Head of caudate nucleus (tissue), 42 donors: ENCODE results near the gene CPED1.

Experiments
- DNase-seq, 42 donors: peaks; one replicate each; pipeline versions ENCODE4 v3.0.0 to v3.0.0-alpha.2; 2020 to 2021; ENCODE audit warnings: mixed read lengths in 7 of 42
- intact Hi-C: fragments of 100-400 bp; cut with DNase I; formaldehyde crosslinking; loops from one replicate; pipeline ENCODE4 v1.15.0; 2022

CPED1 gene

GRCh38 chr7:121334376-121334775, 345.9 kb downstream of the CPED1 start:
- intact Hi-C loops: no loop called here
- DNase-seq: no peak

DNA sequence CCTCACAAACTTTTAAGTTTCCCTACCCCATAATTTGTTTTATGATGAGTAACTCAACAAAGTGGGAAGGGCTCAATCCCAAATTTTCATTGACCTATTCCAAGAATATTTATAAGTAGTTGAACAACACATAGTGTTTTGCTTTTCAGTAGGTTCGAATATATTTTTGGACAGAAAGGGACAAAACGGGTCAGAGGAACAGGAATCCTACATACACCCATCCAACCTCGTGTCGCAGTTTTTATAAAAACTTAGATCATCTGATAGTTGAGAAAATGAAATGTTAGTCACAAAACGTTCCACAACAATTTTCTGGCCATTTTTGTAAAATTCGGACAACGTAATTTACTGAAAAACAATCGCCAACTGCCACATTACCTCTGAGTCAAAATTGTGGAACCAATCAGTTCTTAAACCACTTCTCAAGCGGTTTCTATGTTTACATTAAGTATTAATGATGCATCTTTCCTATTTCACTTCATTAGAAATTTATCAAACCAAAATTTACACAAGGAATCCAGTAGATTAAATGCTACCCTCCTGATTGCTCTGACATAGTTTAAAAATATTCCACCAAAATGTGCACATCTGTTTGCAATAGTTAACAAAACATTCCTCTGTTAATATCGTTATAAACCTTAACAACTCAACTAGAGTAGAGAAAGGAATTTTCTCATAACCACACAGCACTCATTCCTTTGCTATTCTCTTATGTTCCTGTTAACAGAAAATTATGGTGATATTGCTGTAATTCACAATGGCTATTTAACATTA, 346.6 kb downstream of the CPED1 start:
- intact Hi-C loops: no loop called here
- no peak for DNase-seq

DNA sequence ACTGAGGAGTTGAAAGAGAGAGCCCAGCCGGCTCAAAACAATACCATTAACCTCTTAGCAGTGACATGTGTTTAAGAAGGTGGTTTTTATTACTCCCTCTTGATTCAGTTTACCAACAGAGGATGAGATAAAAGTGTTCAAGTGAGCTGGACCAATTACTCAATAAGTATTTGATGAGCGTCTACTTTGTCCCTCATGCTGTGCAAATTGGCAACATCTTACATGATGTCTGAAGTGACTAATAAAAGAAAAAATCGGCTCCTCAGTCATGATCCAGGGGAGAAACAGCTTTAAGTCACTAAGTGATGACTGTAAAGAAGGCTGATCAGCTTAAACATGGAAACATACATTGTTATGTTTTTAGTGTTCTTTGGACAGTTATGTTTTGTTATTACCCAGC, 348.1 kb downstream of the CPED1 start:
- no peak for DNase-seq
- intact Hi-C loops: no loop called here

GRCh38 chr7:121337398-121337797, 348.9 kb downstream of the CPED1 start:
- intact Hi-C loops: no loop called here
- DNase-seq: peak in 1 of 42 donors; percentile 53

- no peak for DNase-seq
- intact Hi-C loops: no loop called here
Measured at GRCh38 chr7:121339082-121339481, 350.6 kb downstream of the CPED1 start.

GRCh38 chr7:121341933-121342332, 353.4 kb downstream of the CPED1 start:
- intact Hi-C loops: no loop called here
- DNase-seq: no peak

- intact Hi-C loops: no loop called here
- DNase-seq: no peak
Measured at GRCh38 chr7:121342631-121343030, 354.1 kb downstream of the CPED1 start.

DNA sequence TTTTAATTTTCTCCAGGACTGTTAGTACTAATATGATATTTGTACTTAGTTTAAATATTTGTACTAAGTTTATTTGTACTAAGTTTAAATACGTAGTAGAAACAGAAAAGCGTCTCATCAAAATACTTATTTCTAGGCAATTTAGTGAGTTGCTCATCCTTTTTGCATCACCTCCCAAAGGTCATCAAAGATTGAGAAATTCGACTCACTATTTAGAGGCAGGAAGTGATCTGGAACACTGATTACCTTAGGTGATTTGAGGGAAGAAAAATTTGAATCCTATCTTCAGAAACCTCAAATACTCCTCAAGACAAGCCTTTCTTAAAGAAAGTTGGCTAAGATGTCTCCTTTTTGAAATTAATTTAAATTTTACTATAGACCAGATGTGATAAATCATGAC, 354.8 kb downstream of the CPED1 start:
- intact Hi-C loops: no loop called here
- no peak for DNase-seq

GRCh38 chr7:121344093-121344492, 355.6 kb downstream of the CPED1 start:
- intact Hi-C loops: no loop called here
- DNase-seq: no peak

DNA sequence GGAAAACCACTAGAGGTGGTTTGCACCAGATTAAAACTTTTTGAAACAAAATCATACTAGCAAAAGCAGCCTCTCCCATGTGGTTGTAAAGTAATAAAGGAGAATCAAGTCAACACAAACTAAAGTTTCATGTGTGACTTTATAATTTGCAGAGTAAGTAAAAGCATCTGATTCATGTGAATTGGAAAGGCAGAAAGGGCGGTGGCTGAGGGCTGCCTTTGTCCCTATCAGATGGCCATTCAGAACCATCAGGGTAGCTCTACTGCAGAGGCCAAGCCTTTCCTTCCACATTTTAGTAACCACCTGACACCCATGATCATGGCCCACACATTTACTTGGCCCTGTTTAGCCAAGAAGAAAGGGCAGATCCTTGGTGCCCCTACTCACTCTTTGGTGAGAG, 356.0 kb downstream of the CPED1 start:
- intact Hi-C loops: no loop called here
- no peak for DNase-seq
